Fibroblast of the aortic adventitia (primary cell): ENCODE data around the gene EPN3. TPM values are rescaled to one million over a fixed set of nuclear protein-coding genes. Genes with fewer than 3 reads are reported as not detected.

ENCODE experiments used
- DNase-seq: peaks from one replicate; pipeline ENCODE4 v3.0.0-alpha.2; 2010; ENCODE audit warnings: low read depth
- H3K4me3 ChIP-seq: 2 replicates; pipeline ENCODE4 v1.5.1; 2011; ENCODE audit warnings: low read depth, mild to moderate bottlenecking, control low read depth, low read length, moderate library complexity
- CTCF ChIP-seq: IDR thresholded peaks from 2 replicates; pipeline ENCODE4 v1.5.1; 2011; ENCODE audit warnings: mild to moderate bottlenecking, low read length, control low read depth, inconsistent platforms; ENCODE audit not compliant: insufficient read depth
- total RNA-seq: library from RNA; depleted of rRNA; stranded (reverse); fragments of >200 nt; gene quantifications from 2 replicates; pipeline ENCODE4 v1.2.3, GENCODE V29; 2012; ENCODE audit warnings: low replicate concordance

Gene EPN3
- total RNA-seq, 1 donor = not detected

DNA sequence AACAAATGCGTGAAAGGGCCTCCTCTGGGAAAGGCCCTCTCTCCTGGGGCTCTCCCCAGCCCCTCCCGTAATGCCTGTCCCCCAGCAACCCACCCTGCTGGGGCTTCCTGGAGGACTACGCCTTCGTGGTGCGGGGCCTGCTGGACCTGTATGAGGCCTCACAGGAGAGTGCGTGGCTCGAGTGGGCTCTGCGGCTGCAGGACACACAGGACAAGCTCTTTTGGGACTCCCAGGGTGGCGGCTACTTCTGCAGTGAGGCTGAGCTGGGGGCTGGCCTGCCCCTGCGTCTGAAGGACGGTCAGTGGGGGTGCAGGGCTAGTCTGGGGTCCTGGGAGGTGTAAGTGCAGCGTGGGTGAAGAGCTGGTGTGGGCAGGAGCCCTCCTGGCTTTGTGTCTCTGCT is 19.3 kb downstream of the EPN3 start:
- DNase-seq = no peak
- no peak for TF ChIP-seq CTCF
- H3K4me3 ChIP-seq = no peak overlapping the region

DNA sequence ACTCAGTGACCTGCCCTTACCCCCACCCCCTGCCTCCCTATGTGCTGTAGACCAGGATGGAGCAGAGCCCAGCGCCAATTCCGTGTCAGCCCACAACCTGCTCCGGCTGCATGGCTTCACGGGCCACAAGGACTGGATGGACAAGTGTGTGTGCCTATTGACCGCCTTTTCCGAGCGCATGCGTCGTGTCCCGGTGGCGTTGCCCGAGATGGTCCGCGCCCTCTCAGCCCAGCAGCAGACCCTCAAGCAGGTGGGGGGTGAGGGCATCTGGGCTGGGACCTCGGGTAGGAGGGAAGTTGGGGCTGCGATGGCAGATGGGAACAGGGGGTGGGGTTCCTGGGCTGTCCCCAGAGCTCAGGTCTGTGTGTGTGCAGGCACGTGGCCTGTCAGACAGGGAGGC is 21.7 kb downstream of the EPN3 start:
- no peak for DNase-seq
- H3K4me3 ChIP-seq = no peak overlapping the region
- TF ChIP-seq CTCF = no peak

GRCh38 chr17:50556803-50557202 is 24.3 kb downstream of the EPN3 start:
- no peak for TF ChIP-seq CTCF
- H3K4me3 ChIP-seq = no peak overlapping the region
- DNase-seq = no peak

DNA sequence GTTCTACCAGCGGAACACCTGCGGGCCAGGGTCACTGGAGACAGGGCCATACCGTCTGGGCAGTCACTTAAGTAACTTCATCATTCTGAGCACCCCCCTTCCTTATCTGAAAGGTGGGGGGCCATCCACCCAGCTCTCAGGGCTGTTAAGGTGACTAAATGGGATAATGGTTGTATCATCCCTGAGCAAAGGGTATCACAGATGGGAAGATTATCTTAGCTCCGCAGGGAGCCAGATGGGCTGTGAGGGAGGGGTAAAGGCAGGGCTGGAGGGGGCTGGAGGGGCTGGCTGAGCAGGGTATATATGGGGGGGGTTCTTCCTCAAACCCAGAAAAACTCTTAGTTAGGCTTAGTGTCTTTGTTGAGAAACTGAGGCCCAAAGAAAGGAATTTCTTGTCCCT is 25.1 kb downstream of the EPN3 start:
- no peak for TF ChIP-seq CTCF
- no peak for DNase-seq
- no peak overlapping the region for H3K4me3 ChIP-seq

DNA sequence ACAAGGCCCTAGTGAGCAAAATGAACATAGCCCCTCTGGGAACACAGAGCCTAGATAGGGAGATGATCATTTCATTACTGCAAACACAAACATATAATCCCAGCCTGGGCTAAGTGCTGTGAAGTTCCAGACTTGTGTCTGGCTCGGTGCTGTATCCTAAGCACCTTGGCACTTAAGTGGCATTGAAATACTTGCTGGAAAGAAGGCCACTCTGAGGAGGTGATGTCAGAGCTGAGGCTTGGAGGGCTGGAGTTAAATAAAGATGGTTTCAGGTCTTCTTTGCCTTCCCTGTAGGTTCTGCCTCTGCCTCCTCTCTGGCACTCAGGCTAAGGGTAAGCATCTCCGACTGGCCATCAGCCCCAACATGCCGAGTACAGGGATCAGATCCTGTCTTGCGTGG is 25.6 kb downstream of the EPN3 start:
- TF ChIP-seq CTCF = no peak
- no peak overlapping the region for H3K4me3 ChIP-seq
- no peak for DNase-seq

- TF ChIP-seq CTCF = no peak
- no peak overlapping the region for H3K4me3 ChIP-seq
Measured at GRCh38 chr17:50558581-50558940, 26.0 kb downstream of the EPN3 start.

DNA sequence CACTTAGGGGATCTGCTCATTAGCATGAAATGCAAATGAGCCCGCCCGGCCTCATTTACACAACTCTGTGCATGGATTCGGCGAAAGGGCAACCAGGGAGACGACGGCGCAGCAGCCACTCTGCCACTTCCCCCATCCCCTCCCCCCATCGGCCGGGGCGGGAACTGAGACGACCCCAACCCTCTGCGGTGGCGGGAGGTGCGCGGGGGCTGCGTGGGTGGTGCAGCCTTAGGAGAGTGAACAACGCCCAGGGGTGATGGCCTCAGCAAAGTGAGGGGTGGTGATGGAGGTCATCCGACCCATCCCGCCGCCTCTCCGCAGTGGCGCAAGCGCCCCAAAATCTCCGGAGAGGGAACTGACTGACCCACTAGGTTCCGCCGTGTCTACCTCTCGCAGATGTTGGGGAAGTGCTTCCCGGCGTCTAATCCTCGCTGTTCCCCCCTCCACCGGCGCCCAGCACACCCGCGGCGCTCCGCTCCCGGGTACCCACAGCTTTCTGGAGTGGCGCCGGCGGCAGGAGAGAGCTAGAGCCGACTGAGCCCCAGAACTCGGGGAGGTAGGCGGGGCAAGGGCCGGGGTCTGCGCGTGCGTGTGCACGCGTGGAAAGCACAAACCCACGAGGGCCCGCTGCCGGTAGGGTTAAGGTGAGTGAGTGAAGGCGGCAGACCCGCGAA is 26.5 kb downstream of the EPN3 start:
- no peak for DNase-seq
- TF ChIP-seq CTCF = no peak
- no peak overlapping the region for H3K4me3 ChIP-seq

More at GRCh38 chr17:50558581-50558940, 26.0 kb downstream of the EPN3 start:
- DNase-seq = no peak
